A673 (cell line): Measurements from ENCODE around the gene ST6GALNAC6.

ENCODE experiments used
- CTCF ChIP-seq: fragments of 300-800, 200-600 bp; sonication (generic); conservative IDR thresholded peaks from 2 replicates; pipeline ENCODE4 v1.5.1; 2017; ENCODE audit warnings: low read depth, mild to moderate bottlenecking, antibody characterized with exemption, low read length, moderate library complexity, mixed read lengths
- EZH2 ChIP-seq: fragments of 200-600 bp; sonication (generic); IDR thresholded peaks from 2 replicates; pipeline ENCODE4 v1.6.1; 2017; ENCODE audit warnings: borderline replicate concordance, low read depth, mild to moderate bottlenecking, mixed read lengths, antibody characterized with exemption, low read length; ENCODE audit not compliant: poor library complexity, severe bottlenecking

GRCh38 chr9:127895811-127896210 lies 3.6 kb downstream of the ST6GALNAC6 start:
- TF ChIP-seq CTCF (no peak), EZH2 (no peak)
